ENCODE measurements around the gene RASAL2. TPM values are rescaled to one million over a fixed set of nuclear protein-coding genes. Genes with fewer than 3 reads are reported as not detected.

The RASAL2 gene
- total RNA-seq, 1 donor from 2014 or later = 44.2 TPM

- H3K9me3 ChIP-seq (ENCODE audit: insufficient read depth, low read depth, low read length) = no peaks in the 10 kb centered on the region
- no peak overlapping the region for H3K9ac ChIP-seq (ENCODE audit: low read length)
- peaks cover 2% of the 10 kb centered on the region for H3K4me1 ChIP-seq (ENCODE audit: insufficient read depth, low read length)
- no peaks in the 10 kb centered on the region for H3K27me3 ChIP-seq (ENCODE audit: insufficient read depth, low read length)
- no peaks in the 10 kb centered on the region for H3K79me2 ChIP-seq (ENCODE audit: insufficient read depth, low read length)
- H4K20me1 ChIP-seq (ENCODE audit: insufficient read depth, low read length) = no peaks in the 10 kb centered on the region
- Mint-ChIP-seq H3K9me3 (ENCODE audit: unreplicated experiment) (no peaks in the 10 kb centered on the region), H3K27ac (ENCODE audit: unreplicated experiment) (no peak overlapping the region), H3K36me3 (ENCODE audit: low read depth, unreplicated experiment) (no peaks in the 10 kb centered on the region), H3K4me3 (ENCODE audit: unreplicated experiment) (no peak overlapping the region), H3K4me1 (ENCODE audit: low read depth, unreplicated experiment) (peaks cover 11% of the 10 kb centered on the region), H3K27me3 (ENCODE audit: low read depth, unreplicated experiment) (no peaks in the 10 kb centered on the region)
- TF ChIP-seq CTCF (IDR thresholded peaks at IDR 0.05; ENCODE audit: insufficient read depth, low read depth, low read length) (no peak), EZH2 (IDR thresholded peaks at IDR 0.05; ENCODE audit: insufficient read depth, low read length) (no peak)
- H3K4me3 ChIP-seq (ENCODE audit: insufficient read depth, low read depth, low read length) = no peak overlapping the region
- H3K4me2 ChIP-seq (ENCODE audit: low read length) = no peak overlapping the region
- H3K27ac ChIP-seq (ENCODE audit: low read depth, low read length) = no peak overlapping the region
- no peak for FAIRE-seq
- no peak for DNase-seq (ENCODE audit: low read depth)
- H2AFZ ChIP-seq (ENCODE audit: low read depth, low read length) = no peak overlapping the region
- H3K36me3 ChIP-seq (ENCODE audit: insufficient read depth, low read length) = no peaks in the 10 kb centered on the region
Observed at GRCh38 chr1:178047403-178048093, 46.4 kb upstream of the RASAL2 start.

GRCh38 chr1:178048426-178048825 is 45.5 kb upstream of the RASAL2 start:
- H3K27ac Mint-ChIP-seq (ENCODE audit: unreplicated experiment) = no peak overlapping the region
- FAIRE-seq = no peak

More at GRCh38 chr1:178048426-178048825, 45.5 kb upstream of the RASAL2 start:
- no peak overlapping the region for H3K4me2 ChIP-seq (ENCODE audit: low read length)
- TF ChIP-seq EZH2 (IDR thresholded peaks at IDR 0.05; ENCODE audit: insufficient read depth, low read length) = no peak
- no peak for TF ChIP-seq CTCF (IDR thresholded peaks at IDR 0.05; ENCODE audit: insufficient read depth, low read depth, low read length)
- H3K9ac ChIP-seq (ENCODE audit: low read length) = no peak overlapping the region
- no peaks in the 10 kb centered on the region for H3K36me3 Mint-ChIP-seq (ENCODE audit: low read depth, unreplicated experiment)
- H3K79me2 ChIP-seq (ENCODE audit: insufficient read depth, low read length) = no peaks in the 10 kb centered on the region
- no peaks in the 10 kb centered on the region for H3K9me3 ChIP-seq (ENCODE audit: insufficient read depth, low read depth, low read length)
- DNase-seq (ENCODE audit: low read depth) = no peak
- H3K4me1 ChIP-seq (ENCODE audit: insufficient read depth, low read length) = peaks cover 11% of the 10 kb centered on the region
- H3K9me3 Mint-ChIP-seq (ENCODE audit: unreplicated experiment) = no peaks in the 10 kb centered on the region
- peaks cover 19% of the 10 kb centered on the region for H3K4me1 Mint-ChIP-seq (ENCODE audit: low read depth, unreplicated experiment)
- H2AFZ ChIP-seq (ENCODE audit: low read depth, low read length) = no peak overlapping the region
- H4K20me1 ChIP-seq (ENCODE audit: insufficient read depth, low read length) = no peaks in the 10 kb centered on the region
- H3K4me3 Mint-ChIP-seq (ENCODE audit: unreplicated experiment) = no peak overlapping the region
- no peaks in the 10 kb centered on the region for H3K36me3 ChIP-seq (ENCODE audit: insufficient read depth, low read length)
- no peak overlapping the region for H3K27ac ChIP-seq (ENCODE audit: low read depth, low read length)
- H3K27me3 ChIP-seq (ENCODE audit: insufficient read depth, low read length) = no peaks in the 10 kb centered on the region
- H3K27me3 Mint-ChIP-seq (ENCODE audit: low read depth, unreplicated experiment) = no peaks in the 10 kb centered on the region
- H3K4me3 ChIP-seq (ENCODE audit: insufficient read depth, low read depth, low read length) = no peak overlapping the region
